ENCODE results near the gene NPC1.
A peak's percentile ranks its signal among the peaks of the same experiment; 100 is the strongest.

The NPC1 gene

GRCh38 chr18:23586249-23587196 lies at the start of gene NPC1:
Gene NPC1 (minus strand): TSS chr18:23586506. CDS start chr18:23586343, 163 bp downstream.
- TF ChIP-seq CTCF (IDR thresholded peaks at IDR 0.05; ENCODE audit: insufficient read depth, low read depth, low read length, missing control alignments) = peak; percentile 80
- DNase-seq (ENCODE audit: low read depth) = peak; percentile 99

GRCh38 chr18:23636071-23636399 lies 49.7 kb upstream of the NPC1 start:
- TF ChIP-seq CTCF (IDR thresholded peaks at IDR 0.05; ENCODE audit: insufficient read depth, low read depth, low read length, missing control alignments) = no peak
- DNase-seq (ENCODE audit: low read depth) = no peak
- H3K4me3 ChIP-seq (ENCODE audit: low read length) = no peak overlapping the region

More at GRCh38 chr18:23586249-23587196, at the start of gene NPC1:
- peak within 1 kb of the TSS; percentile 80 for H3K4me3 ChIP-seq (ENCODE audit: low read length)

- no peak for TF ChIP-seq CTCF (IDR thresholded peaks at IDR 0.05; ENCODE audit: insufficient read depth, low read depth, low read length, missing control alignments)
- peak; percentile 55 for DNase-seq (ENCODE audit: low read depth)
- H3K4me3 ChIP-seq (ENCODE audit: low read length) = no peak overlapping the region
Observed at GRCh38 chr18:23635283-23636070, 49.2 kb upstream of the NPC1 start.

- no peak for TF ChIP-seq CTCF (IDR thresholded peaks at IDR 0.05; ENCODE audit: insufficient read depth, low read depth, low read length, missing control alignments)
- H3K4me3 ChIP-seq (ENCODE audit: low read length) = no peak overlapping the region
- DNase-seq (ENCODE audit: low read depth) = no peak
Observed at GRCh38 chr18:23634692-23635091, 48.4 kb upstream of the NPC1 start.

- no peak for DNase-seq (ENCODE audit: low read depth)
- H3K4me3 ChIP-seq (ENCODE audit: low read length) = no peak overlapping the region
- TF ChIP-seq CTCF (IDR thresholded peaks at IDR 0.05; ENCODE audit: insufficient read depth, low read depth, low read length, missing control alignments) = no peak
Observed at GRCh38 chr18:23632615-23633014, 46.3 kb upstream of the NPC1 start.

GRCh38 chr18:23631746-23632145 lies 45.4 kb upstream of the NPC1 start:
- DNase-seq (ENCODE audit: low read depth) = peak; percentile 85
- TF ChIP-seq CTCF (IDR thresholded peaks at IDR 0.05; ENCODE audit: insufficient read depth, low read depth, low read length, missing control alignments) = peak; percentile 30

More at GRCh38 chr18:23631746-23632145, 45.4 kb upstream of the NPC1 start:
- H3K4me3 ChIP-seq (ENCODE audit: low read length) = no peak overlapping the region

All from epithelial cell of esophagus (primary cell).